ENCODE measurements around the gene TTC39C.

TTC39C gene

GRCh38 chr18:24095976-24096375 lies 81.4 kb downstream of the TTC39C start:
- DNase-seq (ENCODE audit: low spot score), result no peak

GRCh38 chr18:24103320-24104021 lies 88.9 kb downstream of the TTC39C start:
- Histone ChIP-seq H3K4me3 (no peak overlapping the region), H3K27ac (no peak overlapping the region)
- TF ChIP-seq CTCF (IDR thresholded peaks at IDR 0.05), result no peak
- DNase-seq (ENCODE audit: low spot score), result no peak

More at GRCh38 chr18:24095976-24096375, 81.4 kb downstream of the TTC39C start:
- TF ChIP-seq CTCF (IDR thresholded peaks at IDR 0.05), result no peak
- no peak overlapping the region for H3K27ac ChIP-seq
- no peak overlapping the region for H3K4me3 ChIP-seq

GRCh38 chr18:24104486-24104885 lies 89.9 kb downstream of the TTC39C start:
- no peak overlapping the region for H3K27ac ChIP-seq
- TF ChIP-seq CTCF (IDR thresholded peaks at IDR 0.05), result no peak
- H3K4me3 ChIP-seq, result no peak overlapping the region

GRCh38 chr18:24108641-24109040 lies 94.1 kb downstream of the TTC39C start:
- Histone ChIP-seq H3K27ac (no peak overlapping the region), H3K4me3 (no peak overlapping the region)
- no peak for TF ChIP-seq CTCF (IDR thresholded peaks at IDR 0.05)
- no peak for DNase-seq (ENCODE audit: low spot score)

More at GRCh38 chr18:24104486-24104885, 89.9 kb downstream of the TTC39C start:
- DNase-seq (ENCODE audit: low spot score), result no peak

GRCh38 chr18:24111936-24112335 lies 97.4 kb downstream of the TTC39C start:
- no peak for TF ChIP-seq CTCF (IDR thresholded peaks at IDR 0.05)
- H3K4me3 ChIP-seq, result no peak overlapping the region
- H3K27ac ChIP-seq, result no peak overlapping the region
- DNase-seq (ENCODE audit: low spot score), result no peak

GRCh38 chr18:24112464-24112863 lies 97.9 kb downstream of the TTC39C start:
- no peak for DNase-seq (ENCODE audit: low spot score)
- Histone ChIP-seq H3K27ac (no peak overlapping the region), H3K4me3 (no peak overlapping the region)
- TF ChIP-seq CTCF (IDR thresholded peaks at IDR 0.05), result no peak

- H3K27ac ChIP-seq, result no peak overlapping the region
- H3K4me3 ChIP-seq, result no peak overlapping the region
- TF ChIP-seq CTCF (IDR thresholded peaks at IDR 0.05), result no peak
- DNase-seq (ENCODE audit: low spot score), result no peak
Measured at GRCh38 chr18:24112874-24113615, 98.5 kb downstream of the TTC39C start.
